ENCODE measurements around the gene IRGC. TPM values are rescaled to one million over a fixed set of nuclear protein-coding genes. Genes with fewer than 3 reads are reported as not detected.

Gene IRGC
- total and polyA plus RNA-seq, 2 donors (not counting 3 experiments of a cell fraction or from before 2014, with no cell fraction given) = not detected

DNA sequence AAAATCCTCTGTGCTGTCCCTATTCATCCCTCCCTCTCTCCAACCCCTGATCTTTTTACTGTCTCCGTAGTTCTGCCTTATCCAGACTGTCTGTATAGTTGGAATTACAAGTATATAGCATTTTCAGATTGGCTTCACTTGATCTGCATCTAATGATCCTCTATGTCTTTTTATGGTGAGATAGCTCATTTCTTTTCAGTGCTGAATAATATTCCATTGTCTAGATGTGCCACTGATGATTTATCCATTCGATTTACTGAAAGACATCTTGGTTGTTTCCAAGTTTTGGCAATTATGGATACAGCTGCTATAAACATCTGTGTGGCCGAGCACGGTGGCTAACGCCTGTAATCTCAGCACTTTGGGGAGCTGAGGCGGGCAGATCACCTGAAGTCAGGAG lies 19.1 kb downstream of the IRGC start:
- dilution Hi-C loops (cut with MboI; ENCODE audit: extremely low pct_ligation_motif_present, low sequenced_read_pairs) = no loop called here
- Histone ChIP-seq H4K20me1 (replicated peaks; ENCODE audit: control insufficient read depth, extremely low read depth, insufficient read depth, low read length) (no peaks in the 10 kb centered on the region), H3K27ac (ENCODE audit: insufficient read depth, low read depth, low read length) (no peak overlapping the region), H3K4me3 (replicated peaks in 1 of 3; ENCODE audit: insufficient read depth in 1 of 3, low read depth in 1 of 3, low read length in 3 of 3) (no peak overlapping the region), H3K4me2 (ENCODE audit: insufficient read depth, low read length) (no peak overlapping the region), H3K79me2 (ENCODE audit: control insufficient read depth, insufficient read depth, low read length) (no peaks in the 10 kb centered on the region), H2AFZ (ENCODE audit: low read depth, low read length) (no peak overlapping the region), H3K9me3 (replicated peaks; ENCODE audit: control insufficient read depth, insufficient read depth, low read length) (no peaks in the 10 kb centered on the region), H3K27me3 (ENCODE audit: control insufficient read depth in 2 of 2, insufficient read depth in 2 of 2, low read length in 2 of 2) (no peaks in the 10 kb centered on the region), H3K36me3 (ENCODE audit: control insufficient read depth in 2 of 2, extremely low read depth in 1 of 2, insufficient read depth in 2 of 2, low read length in 2 of 2) (peaks cover 20 to 47% of the 10 kb centered on the region in 2 experiments), H3K4me1 (ENCODE audit: control insufficient read depth, extremely low read depth, insufficient read depth, low read length) (peaks cover 3% of the 10 kb centered on the region), H3K9me1 (replicated peaks; ENCODE audit: control insufficient read depth, extremely low read depth, insufficient read depth, low read length) (no peaks in the 10 kb centered on the region), H3K9ac (replicated peaks; ENCODE audit: extremely low read depth, insufficient read depth, low read length) (no peak overlapping the region)
- TF ChIP-seq, protein P1, sequence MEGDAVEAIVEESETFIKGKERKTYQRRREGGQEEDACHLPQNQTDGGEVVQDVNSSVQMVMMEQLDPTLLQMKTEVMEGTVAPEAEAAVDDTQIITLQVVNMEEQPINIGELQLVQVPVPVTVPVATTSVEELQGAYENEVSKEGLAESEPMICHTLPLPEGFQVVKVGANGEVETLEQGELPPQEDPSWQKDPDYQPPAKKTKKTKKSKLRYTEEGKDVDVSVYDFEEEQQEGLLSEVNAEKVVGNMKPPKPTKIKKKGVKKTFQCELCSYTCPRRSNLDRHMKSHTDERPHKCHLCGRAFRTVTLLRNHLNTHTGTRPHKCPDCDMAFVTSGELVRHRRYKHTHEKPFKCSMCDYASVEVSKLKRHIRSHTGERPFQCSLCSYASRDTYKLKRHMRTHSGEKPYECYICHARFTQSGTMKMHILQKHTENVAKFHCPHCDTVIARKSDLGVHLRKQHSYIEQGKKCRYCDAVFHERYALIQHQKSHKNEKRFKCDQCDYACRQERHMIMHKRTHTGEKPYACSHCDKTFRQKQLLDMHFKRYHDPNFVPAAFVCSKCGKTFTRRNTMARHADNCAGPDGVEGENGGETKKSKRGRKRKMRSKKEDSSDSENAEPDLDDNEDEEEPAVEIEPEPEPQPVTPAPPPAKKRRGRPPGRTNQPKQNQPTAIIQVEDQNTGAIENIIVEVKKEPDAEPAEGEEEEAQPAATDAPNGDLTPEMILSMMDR (IDR thresholded peaks at IDR 0.05; ENCODE audit: extremely low read depth in 1 of 2, insufficient read depth in 1 of 2, low read depth in 1 of 2, low read length in 2 of 2) = no peak
- TF ChIP-seq EZH2 (IDR thresholded peaks at IDR 0.05; ENCODE audit: borderline replicate concordance, low read depth, low read length, severe bottlenecking) = no peak
- CTCF ChIA-PET = interaction anchor here (1.1 to 2.1 kb wide), 3 partner anchors 10 to 75 kb away, joined by 3 to 11 read pairs (median 8); no protein-coding TSS in a partner anchor
- BruUV-seq (replicated peaks) = no TSS peak
- intact Hi-C loops (cut with micrococcal nuclease) = loop anchor here (5.0 kb wide), 1 partner anchor 68 kb away; no protein-coding TSS in a partner anchor
- FAIRE-seq (no peak), DNase-seq (ENCODE audit: low read depth, low spot score) (no peak)
- POLR2A ChIA-PET = no interaction called here

DNA sequence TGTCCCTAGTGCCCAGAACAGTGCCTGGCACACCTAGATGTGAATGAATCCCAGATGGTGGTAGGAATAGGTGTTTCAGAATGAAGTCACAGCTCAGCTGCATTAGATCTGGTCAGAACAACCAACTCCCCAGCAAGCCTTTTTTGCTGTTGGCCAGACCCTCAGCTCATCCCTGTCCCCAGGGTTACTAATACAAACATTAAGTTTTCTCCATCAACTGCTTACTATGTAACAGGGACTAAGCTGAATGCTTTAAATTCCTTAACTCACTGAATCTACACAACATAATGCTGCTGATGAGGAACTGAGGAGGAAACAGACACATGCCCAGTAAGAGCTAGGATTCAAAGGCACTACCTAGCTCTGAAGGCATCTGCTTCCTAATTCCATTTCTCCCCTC lies 20.1 kb downstream of the IRGC start:
- no peak overlapping the region for H3K4me2 ChIP-seq (ENCODE audit: insufficient read depth, low read length)
- peaks cover 20 to 48% of the 10 kb centered on the region in 2 experiments for H3K36me3 ChIP-seq (ENCODE audit: control insufficient read depth in 2 of 2, extremely low read depth in 1 of 2, insufficient read depth in 2 of 2, low read length in 2 of 2)
- ChIA-PET POLR2A (no interaction called here), CTCF (interaction anchor here (1.0 to 2.1 kb wide), 4 partner anchors 9 to 74 kb away, joined by 3 to 11 read pairs (median 6); no protein-coding TSS in a partner anchor)
- dilution Hi-C loops (cut with MboI; ENCODE audit: extremely low pct_ligation_motif_present, low sequenced_read_pairs) (no loop called here), intact Hi-C loops (cut with micrococcal nuclease) (loop anchor here (5.0 kb wide), 1 partner anchor 69 kb away; no protein-coding TSS in a partner anchor)
- TF ChIP-seq, protein P2, sequence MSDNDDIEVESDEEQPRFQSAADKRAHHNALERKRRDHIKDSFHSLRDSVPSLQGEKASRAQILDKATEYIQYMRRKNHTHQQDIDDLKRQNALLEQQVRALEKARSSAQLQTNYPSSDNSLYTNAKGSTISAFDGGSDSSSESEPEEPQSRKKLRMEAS (IDR thresholded peaks at IDR 0.05; ENCODE audit: insufficient read depth, insufficient read length) = no peak
- TF ChIP-seq POLR2A (IDR thresholded peaks at IDR 0.05; ENCODE audit: low read depth, low read length) = no peak
- no peak for TF ChIP-seq JUN (IDR thresholded peaks at IDR 0.05; ENCODE audit: borderline replicate concordance, insufficient read depth, insufficient read length, low read depth)
- TF ChIP-seq MYC (IDR thresholded peaks at IDR 0.05; ENCODE audit: low read depth, low read length) = no peak
- TF ChIP-seq FOS (IDR thresholded peaks at IDR 0.05; ENCODE audit: borderline replicate concordance, insufficient read depth, low read length) = no peak
- no peak for TF ChIP-seq POLR2AphosphoS5 (IDR thresholded peaks at IDR 0.05; ENCODE audit: insufficient read depth, low read depth, low read length)
- TF ChIP-seq GATA2 (IDR thresholded peaks at IDR 0.05; ENCODE audit: insufficient read depth, insufficient read length, low read depth, low read length) = no peak
- no peak for TF ChIP-seq EZH2 (IDR thresholded peaks at IDR 0.05; ENCODE audit: borderline replicate concordance, low read depth, low read length, severe bottlenecking)
- no peak for DNase-seq (ENCODE audit: low read depth, low spot score)
- no peak overlapping the region for H2AFZ ChIP-seq (ENCODE audit: low read depth, low read length)
- H3K9me1 ChIP-seq (replicated peaks; ENCODE audit: control insufficient read depth, extremely low read depth, insufficient read depth, low read length) = no peaks in the 10 kb centered on the region
- H3K9me3 ChIP-seq (replicated peaks; ENCODE audit: control insufficient read depth, insufficient read depth, low read length) = no peaks in the 10 kb centered on the region
- no TSS peak for BruUV-seq (replicated peaks)
- no peaks in the 10 kb centered on the region for H4K20me1 ChIP-seq (replicated peaks; ENCODE audit: control insufficient read depth, extremely low read depth, insufficient read depth, low read length)
- FAIRE-seq = peak; percentile 18
- no peaks in the 10 kb centered on the region for H3K27me3 ChIP-seq (ENCODE audit: control insufficient read depth in 2 of 2, insufficient read depth in 2 of 2, low read length in 2 of 2)
- H3K4me1 ChIP-seq (ENCODE audit: control insufficient read depth, extremely low read depth, insufficient read depth, low read length) = peaks cover 3% of the 10 kb centered on the region
- H3K4me3 ChIP-seq (replicated peaks in 1 of 3; ENCODE audit: insufficient read depth in 1 of 3, low read depth in 1 of 3, low read length in 3 of 3) = no peak overlapping the region
- no peaks in the 10 kb centered on the region for H3K79me2 ChIP-seq (ENCODE audit: control insufficient read depth, insufficient read depth, low read length)
- H3K9ac ChIP-seq (replicated peaks; ENCODE audit: extremely low read depth, insufficient read depth, low read length) = no peak overlapping the region
- no peak overlapping the region for H3K27ac ChIP-seq (ENCODE audit: insufficient read depth, low read depth, low read length)

Data from endothelial cell of umbilical vein (primary cell).